H54 (cell line): Measurements from ENCODE around the gene FUT2.
A peak's percentile ranks its signal among the peaks of the same experiment; 100 is the strongest.

Source experiments
- DNase-seq: peaks from one replicate; pipeline ENCODE4 v3.0.0; 2011; ENCODE audit warnings: low spot score, mixed read lengths; ENCODE audit not compliant: insufficient read length
- FAIRE-seq: peaks from 3 replicates; lab custom pipeline; 2011; peaks lifted over from hg19 to GRCh38; lab: Jason Lieb, UNC
- POLR2A ChIP-seq: IDR thresholded peaks from 2 replicates; pipeline ENCODE4 v1.6.1; 2011; ENCODE audit warnings: low read depth, mild to moderate bottlenecking, low read length

Gene FUT2

GRCh38 chr19:48719263-48720171, 23.7 kb downstream of the FUT2 start, which contains the start of gene MAMSTR:
TSS of gene MAMSTR (minus strand) at chr19:48719725. CDS start at chr19:48719031, 694 bp downstream.
- TF ChIP-seq POLR2A, result no peak
- DNase-seq, result no peak
- no peak for FAIRE-seq

GRCh38 chr19:48720251-48720612, 24.5 kb downstream of the FUT2 start:
- TF ChIP-seq POLR2A, result no peak
- DNase-seq, result no peak
- no peak for FAIRE-seq

GRCh38 chr19:48720613-48721296, 25.0 kb downstream of the FUT2 start:
- TF ChIP-seq POLR2A, result peak; percentile 10; the same call in 1 of the 2 replicates
- DNase-seq, result peak; percentile 91
- FAIRE-seq, result no peak

- TF ChIP-seq POLR2A, result no peak
Measured at GRCh38 chr19:48722196-48722708, 26.5 kb downstream of the FUT2 start.

GRCh38 chr19:48724796-48725753, 29.3 kb downstream of the FUT2 start:
- DNase-seq (peak; percentile 75), FAIRE-seq (peak; percentile 27)
- no peak for TF ChIP-seq POLR2A

More at GRCh38 chr19:48722196-48722708, 26.5 kb downstream of the FUT2 start:
- FAIRE-seq (no peak), DNase-seq (no peak)

- no peak for DNase-seq
- no peak for FAIRE-seq
- no peak for TF ChIP-seq POLR2A
Measured at GRCh38 chr19:48726556-48726955, 30.8 kb downstream of the FUT2 start.

GRCh38 chr19:48728911-48729664, 33.3 kb downstream of the FUT2 start:
- DNase-seq, result no peak
- no peak for TF ChIP-seq POLR2A
- no peak for FAIRE-seq

GRCh38 chr19:48731452-48731851, 35.7 kb downstream of the FUT2 start:
- no peak for FAIRE-seq
- TF ChIP-seq POLR2A, result no peak
- DNase-seq, result no peak

- TF ChIP-seq POLR2A, result no peak
- no peak for FAIRE-seq
- no peak for DNase-seq
Measured at GRCh38 chr19:48734625-48735024, 38.9 kb downstream of the FUT2 start.

- FAIRE-seq (no peak), DNase-seq (no peak)
- no peak for TF ChIP-seq POLR2A
Measured at GRCh38 chr19:48735031-48735615, 39.4 kb downstream of the FUT2 start.

- no peak for DNase-seq
- no peak for TF ChIP-seq POLR2A
- no peak for FAIRE-seq
Measured at GRCh38 chr19:48737360-48737998, 41.7 kb downstream of the FUT2 start.
